ENCODE data around the gene PADI3. TPM values are rescaled to one million over a fixed set of nuclear protein-coding genes. Genes with fewer than 3 reads are reported as not detected.

Gene PADI3
- total RNA-seq, 2 donors from 2014 or later: 0.18 to 1.2 TPM

DNA sequence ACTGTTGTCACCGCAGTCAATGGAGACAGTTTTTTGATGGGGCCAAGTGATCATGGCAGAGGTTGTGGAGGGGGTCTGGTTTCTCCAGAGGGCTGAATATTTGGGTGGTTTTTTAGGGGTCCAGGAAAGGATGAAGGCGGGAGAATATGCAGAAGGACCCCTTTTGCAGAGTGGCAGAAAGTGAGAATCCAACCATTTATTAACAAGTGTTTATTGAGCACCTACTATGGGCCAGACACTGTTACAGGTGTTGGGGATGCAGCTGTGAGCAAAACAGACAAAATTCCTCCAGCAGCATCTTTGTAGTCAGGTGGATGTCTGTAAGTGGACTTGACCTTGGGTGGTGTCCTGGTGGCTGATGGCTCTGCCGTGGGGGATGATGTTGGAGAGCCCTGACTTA is 28.6 kb upstream of the PADI3 start:
- TF ChIP-seq, protein P1, sequence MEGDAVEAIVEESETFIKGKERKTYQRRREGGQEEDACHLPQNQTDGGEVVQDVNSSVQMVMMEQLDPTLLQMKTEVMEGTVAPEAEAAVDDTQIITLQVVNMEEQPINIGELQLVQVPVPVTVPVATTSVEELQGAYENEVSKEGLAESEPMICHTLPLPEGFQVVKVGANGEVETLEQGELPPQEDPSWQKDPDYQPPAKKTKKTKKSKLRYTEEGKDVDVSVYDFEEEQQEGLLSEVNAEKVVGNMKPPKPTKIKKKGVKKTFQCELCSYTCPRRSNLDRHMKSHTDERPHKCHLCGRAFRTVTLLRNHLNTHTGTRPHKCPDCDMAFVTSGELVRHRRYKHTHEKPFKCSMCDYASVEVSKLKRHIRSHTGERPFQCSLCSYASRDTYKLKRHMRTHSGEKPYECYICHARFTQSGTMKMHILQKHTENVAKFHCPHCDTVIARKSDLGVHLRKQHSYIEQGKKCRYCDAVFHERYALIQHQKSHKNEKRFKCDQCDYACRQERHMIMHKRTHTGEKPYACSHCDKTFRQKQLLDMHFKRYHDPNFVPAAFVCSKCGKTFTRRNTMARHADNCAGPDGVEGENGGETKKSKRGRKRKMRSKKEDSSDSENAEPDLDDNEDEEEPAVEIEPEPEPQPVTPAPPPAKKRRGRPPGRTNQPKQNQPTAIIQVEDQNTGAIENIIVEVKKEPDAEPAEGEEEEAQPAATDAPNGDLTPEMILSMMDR (IDR thresholded peaks at IDR 0.05): no peak
- TF ChIP-seq POLR2A (IDR thresholded peaks at IDR 0.05): no peak
- no peak for TF ChIP-seq POLR2AphosphoS5 (IDR thresholded peaks at IDR 0.05)
- Histone ChIP-seq H3K27me3 (replicated peaks; ENCODE audit: insufficient read depth) (no peaks in the 10 kb centered on the region), H3K4me3 (no peak overlapping the region), H3K4me1 (replicated peaks) (no peaks in the 10 kb centered on the region), H3K9me3 (no peaks in the 10 kb centered on the region), H3K36me3 (no peaks in the 10 kb centered on the region), H3K27ac (no peak overlapping the region)
- 82% methylated on average over 3 of the region's 3 CpGs for WGBS
- intact Hi-C loops (cut with DNase I): no loop called here
- DNase-seq (ENCODE audit: low spot score): no peak

- Histone ChIP-seq H3K4me1 (replicated peaks) (no peaks in the 10 kb centered on the region), H3K9me3 (no peaks in the 10 kb centered on the region), H3K36me3 (no peaks in the 10 kb centered on the region), H3K27me3 (replicated peaks; ENCODE audit: insufficient read depth) (no peaks in the 10 kb centered on the region), H3K27ac (no peak overlapping the region), H3K4me3 (no peak overlapping the region)
- intact Hi-C loops (cut with DNase I): no loop called here
- TF ChIP-seq, protein P1 (IDR thresholded peaks at IDR 0.05): no peak
- TF ChIP-seq POLR2AphosphoS5 (IDR thresholded peaks at IDR 0.05) (no peak), POLR2A (IDR thresholded peaks at IDR 0.05) (no peak)
- DNase-seq (ENCODE audit: low spot score): no peak
- 89% methylated on average over 14 of the region's 14 CpGs for whole genome bisulfite sequencing
Observed at GRCh38 chr1:17222557-17222956, 26.3 kb upstream of the PADI3 start.

GRCh38 chr1:17224434-17224833 is 24.5 kb upstream of the PADI3 start:
- 94% methylated on average over 4 of the region's 4 CpGs for WGBS

DNA sequence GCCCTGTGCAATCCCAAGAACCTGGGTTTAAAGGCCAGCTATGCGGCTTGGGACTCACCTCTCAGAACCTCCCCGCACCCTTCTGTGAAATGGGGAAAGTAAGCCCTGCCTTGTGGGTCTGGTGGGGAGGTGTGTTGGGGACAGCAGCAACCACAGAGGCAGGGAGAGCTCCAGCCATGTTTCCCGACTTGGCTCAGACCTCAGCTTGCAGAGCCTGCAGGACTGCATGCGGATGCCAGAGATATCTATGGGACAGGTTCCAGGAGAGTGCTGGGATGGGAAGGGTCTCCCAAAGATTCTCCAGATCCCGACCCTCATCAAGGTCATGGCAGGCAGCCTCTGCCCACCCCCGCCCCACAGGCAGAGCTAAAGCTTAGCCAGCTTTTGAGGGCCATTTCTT is 23.8 kb upstream of the PADI3 start:
- intact Hi-C loops (cut with DNase I): no loop called here
- H3K36me3 ChIP-seq: no peaks in the 10 kb centered on the region
- no peak overlapping the region for H3K4me3 ChIP-seq
- H3K9me3 ChIP-seq: no peaks in the 10 kb centered on the region
- H3K27ac ChIP-seq: no peak overlapping the region
- no peaks in the 10 kb centered on the region for H3K4me1 ChIP-seq (replicated peaks)
- TF ChIP-seq, protein P1 (IDR thresholded peaks at IDR 0.05): no peak
- TF ChIP-seq POLR2A (IDR thresholded peaks at IDR 0.05) (no peak), POLR2AphosphoS5 (IDR thresholded peaks at IDR 0.05) (no peak)
- 77% methylated on average over 6 of the region's 6 CpGs for WGBS
- H3K27me3 ChIP-seq (replicated peaks; ENCODE audit: insufficient read depth): no peaks in the 10 kb centered on the region
- DNase-seq (ENCODE audit: low spot score): no peak

More at GRCh38 chr1:17224434-17224833, 24.5 kb upstream of the PADI3 start:
- no peak for DNase-seq (ENCODE audit: low spot score)
- Histone ChIP-seq H3K27me3 (replicated peaks; ENCODE audit: insufficient read depth) (no peaks in the 10 kb centered on the region), H3K4me1 (replicated peaks) (no peaks in the 10 kb centered on the region), H3K4me3 (no peak overlapping the region), H3K9me3 (no peaks in the 10 kb centered on the region), H3K27ac (no peak overlapping the region), H3K36me3 (no peaks in the 10 kb centered on the region)
- TF ChIP-seq POLR2A (IDR thresholded peaks at IDR 0.05) (no peak), POLR2AphosphoS5 (IDR thresholded peaks at IDR 0.05) (no peak)
- TF ChIP-seq, protein P1 (IDR thresholded peaks at IDR 0.05): no peak
- intact Hi-C loops (cut with DNase I): no loop called here

DNA sequence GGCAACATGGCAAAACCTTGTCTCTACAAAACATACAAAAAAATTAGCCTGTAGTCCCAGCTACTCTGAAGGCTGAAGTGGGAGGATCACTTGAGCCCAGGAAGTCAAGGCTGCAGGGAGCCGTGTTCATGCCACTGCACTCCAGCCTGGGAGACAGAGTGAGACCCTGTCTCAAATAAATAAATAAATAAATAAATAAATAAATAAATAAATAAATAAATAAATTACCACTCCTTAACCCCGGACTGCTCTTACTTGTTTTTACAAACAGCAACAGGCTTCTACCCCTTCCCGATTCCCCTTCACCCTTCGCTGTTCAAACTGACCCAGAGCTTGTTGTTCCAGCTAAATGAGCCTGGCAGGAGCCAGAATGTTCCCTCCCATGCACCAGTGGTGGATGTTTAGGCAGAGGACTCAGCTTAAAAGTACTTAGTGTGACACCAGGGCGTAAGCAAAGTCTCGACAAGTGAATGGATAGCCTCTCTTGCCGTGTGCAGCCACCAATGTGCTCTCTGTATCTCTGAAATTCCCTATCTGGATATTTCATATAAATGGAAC is 21.5 kb upstream of the PADI3 start:
- H3K27ac ChIP-seq: no peak overlapping the region
- H3K27me3 ChIP-seq (replicated peaks; ENCODE audit: insufficient read depth): no peaks in the 10 kb centered on the region
- intact Hi-C loops (cut with DNase I): no loop called here
- 53% methylated on average over 7 of the region's 7 CpGs for WGBS
- H3K4me3 ChIP-seq: no peak overlapping the region
- H3K36me3 ChIP-seq: no peaks in the 10 kb centered on the region
- TF ChIP-seq, protein P1 (IDR thresholded peaks at IDR 0.05): no peak
- peak; percentile 32 for TF ChIP-seq POLR2AphosphoS5 (IDR thresholded peaks at IDR 0.05)
- peaks cover 1% of the 10 kb centered on the region for H3K4me1 ChIP-seq (replicated peaks)
- DNase-seq (ENCODE audit: low spot score): no peak
- H3K9me3 ChIP-seq: no peaks in the 10 kb centered on the region
